GM19099 (cell line): Measurements from ENCODE around the gene STAG2.

Experiments
- POLR2A ChIP-seq: IDR thresholded peaks from 3 replicates; pipeline ENCODE4 v1.6.1; 2011; ENCODE audit warnings: low read depth; ENCODE audit not compliant: insufficient read length; ENCODE audit errors: extremely low read depth

Gene STAG2

GRCh38 chrX:123993904-123994635 lies 32.6 kb downstream of the STAG2 start:
- TF ChIP-seq POLR2A: no peak

GRCh38 chrX:123994730-123995129 lies 33.2 kb downstream of the STAG2 start:
- TF ChIP-seq POLR2A: no peak

GRCh38 chrX:124001581-124001980 lies 40.1 kb downstream of the STAG2 start:
- no peak for TF ChIP-seq POLR2A

GRCh38 chrX:124005228-124005627 lies 43.7 kb downstream of the STAG2 start:
- TF ChIP-seq POLR2A: no peak

DNA sequence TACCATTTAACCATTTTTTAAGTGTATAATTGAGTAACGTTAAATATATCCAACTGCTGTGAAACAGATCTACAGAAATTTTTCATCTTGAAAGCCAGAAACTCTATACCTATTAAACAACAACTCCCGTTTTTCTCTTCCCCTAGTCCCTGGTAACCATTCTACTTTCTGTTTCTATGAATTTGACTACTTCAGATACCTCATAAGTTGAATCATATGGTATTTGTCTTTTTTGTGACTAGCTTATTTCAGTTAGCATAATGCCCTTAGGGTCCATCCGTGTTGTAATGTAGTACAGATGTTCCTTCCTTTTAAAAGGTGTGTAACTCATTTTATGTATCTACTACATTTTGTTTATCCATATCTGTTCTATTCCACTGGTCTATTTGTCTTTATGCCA lies 48.7 kb downstream of the STAG2 start:
- TF ChIP-seq POLR2A: no peak

GRCh38 chrX:124010566-124010965 lies 49.1 kb downstream of the STAG2 start:
- TF ChIP-seq POLR2A: no peak

GRCh38 chrX:124015721-124016120 lies 54.2 kb downstream of the STAG2 start:
- no peak for TF ChIP-seq POLR2A

GRCh38 chrX:124016825-124017224 lies 55.3 kb downstream of the STAG2 start:
- no peak for TF ChIP-seq POLR2A

- no peak for TF ChIP-seq POLR2A
Measured at GRCh38 chrX:124018023-124018422, 56.5 kb downstream of the STAG2 start.

- no peak for TF ChIP-seq POLR2A
Measured at GRCh38 chrX:124023838-124024238, 62.3 kb downstream of the STAG2 start.

GRCh38 chrX:124026529-124026928 lies 65.0 kb downstream of the STAG2 start:
- TF ChIP-seq POLR2A: no peak

DNA sequence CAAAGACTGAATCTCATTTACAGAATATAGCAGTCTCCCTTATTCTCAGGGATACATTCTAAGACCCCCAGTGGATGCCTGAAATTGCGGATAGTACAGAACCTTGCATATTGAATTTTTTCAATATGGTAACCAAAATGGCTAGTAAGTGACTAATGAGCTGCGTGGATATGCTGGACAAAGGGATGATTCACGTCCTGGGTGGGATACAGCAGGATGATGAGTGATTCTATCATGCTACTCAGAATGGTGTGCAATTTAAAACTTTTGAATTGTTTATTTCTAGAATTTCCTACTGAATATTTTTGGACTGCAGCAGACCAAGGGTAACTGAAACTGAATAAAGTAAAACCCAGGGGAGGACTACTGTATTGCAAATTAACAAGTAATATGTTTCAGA lies 66.7 kb downstream of the STAG2 start:
- no peak for TF ChIP-seq POLR2A

GRCh38 chrX:124030520-124030919 lies 69.0 kb downstream of the STAG2 start:
- TF ChIP-seq POLR2A: no peak

DNA sequence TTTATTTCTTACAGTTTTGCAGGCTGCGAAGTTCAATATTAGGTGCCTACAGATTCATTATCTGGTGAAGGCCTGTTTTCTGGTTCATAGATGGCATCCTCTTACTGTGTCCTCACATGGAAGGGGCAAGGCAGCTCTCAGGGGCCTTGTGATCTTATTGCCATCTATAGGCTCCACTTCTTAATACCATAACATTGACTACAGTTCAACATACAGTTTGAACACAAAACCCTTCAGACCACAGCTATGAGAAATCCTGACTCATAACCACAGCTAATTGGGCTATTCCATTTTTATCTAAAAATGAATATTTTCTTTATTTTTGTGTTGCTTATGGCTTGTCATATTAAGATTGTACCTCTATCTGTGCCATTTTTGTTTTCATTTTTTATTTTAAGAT lies 72.3 kb downstream of the STAG2 start:
- TF ChIP-seq POLR2A: no peak

DNA sequence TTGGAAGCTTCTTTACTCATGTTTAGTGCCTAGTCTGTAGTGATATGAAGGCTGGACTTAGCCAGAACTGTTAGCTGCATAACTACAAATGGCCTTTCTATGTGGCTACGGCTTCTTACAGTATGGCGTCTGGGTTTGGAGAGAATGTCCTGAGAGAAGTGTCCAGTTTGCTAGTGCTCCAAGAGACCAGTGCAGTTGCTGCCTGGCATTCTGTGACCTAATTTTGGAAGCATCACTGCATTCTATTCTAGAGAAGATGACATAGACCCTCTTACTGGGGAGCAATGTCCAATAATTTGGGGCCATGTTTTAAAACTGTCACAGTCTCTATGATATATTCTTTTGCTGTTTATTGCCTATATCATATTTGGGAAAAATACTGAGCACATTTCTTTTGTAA lies 74.2 kb downstream of the STAG2 start:
- TF ChIP-seq POLR2A: no peak

DNA sequence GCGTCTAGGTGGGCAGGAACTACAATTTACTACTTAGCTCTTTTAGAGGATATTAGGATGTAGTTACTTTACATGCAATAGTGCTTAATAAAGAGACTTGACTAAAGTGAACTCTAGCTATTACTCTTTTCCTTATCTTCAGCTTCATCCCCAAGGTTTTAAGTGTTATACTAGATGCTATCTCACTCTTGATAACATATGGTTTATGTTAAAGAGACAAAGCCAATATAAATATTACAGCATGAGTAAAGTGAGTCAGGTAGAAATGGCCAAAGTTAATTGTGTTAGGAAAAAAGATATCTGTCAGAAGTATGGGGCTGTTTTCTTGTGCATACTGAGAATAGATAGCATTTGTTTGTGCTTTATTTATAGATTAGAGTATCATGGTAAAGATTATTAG lies 80.5 kb downstream of the STAG2 start:
- TF ChIP-seq POLR2A: no peak

DNA sequence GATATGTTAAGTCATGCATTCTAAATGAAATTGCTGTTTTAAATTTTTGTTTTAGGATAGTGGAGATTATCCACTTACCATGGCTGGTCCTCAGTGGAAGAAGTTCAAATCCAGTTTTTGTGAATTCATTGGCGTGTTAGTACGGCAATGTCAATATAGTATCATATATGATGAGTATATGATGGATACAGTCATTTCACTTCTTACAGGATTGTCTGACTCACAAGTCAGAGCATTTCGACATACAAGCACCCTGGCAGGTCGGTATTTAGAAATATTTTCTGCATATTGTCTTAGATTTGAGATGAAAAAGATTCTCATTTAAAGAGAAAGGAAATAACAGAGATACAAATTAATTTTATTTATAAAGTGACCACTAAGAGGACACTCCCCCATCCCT lies 83.6 kb downstream of the STAG2 start:
- no peak for TF ChIP-seq POLR2A

- TF ChIP-seq POLR2A: no peak
Measured at GRCh38 chrX:124085063-124085462, 123.6 kb downstream of the STAG2 start.

DNA sequence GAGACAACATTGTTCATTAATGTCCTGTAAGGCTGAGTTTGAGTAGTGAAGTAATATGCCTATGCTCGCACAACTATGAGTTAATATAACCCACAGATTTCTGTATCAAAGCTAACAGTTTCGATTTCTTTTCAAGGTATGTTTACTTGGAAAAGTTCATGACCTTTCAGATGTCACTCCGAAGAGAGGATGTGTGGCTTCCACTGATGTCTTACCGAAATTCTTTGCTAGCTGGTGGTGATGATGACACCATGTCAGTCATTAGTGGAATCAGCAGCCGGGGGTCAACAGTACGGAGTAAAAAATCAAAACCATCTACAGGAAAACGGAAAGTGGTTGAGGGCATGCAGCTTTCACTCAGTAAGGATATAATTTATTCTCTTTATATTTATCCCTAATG lies 124.9 kb downstream of the STAG2 start:
- no peak for TF ChIP-seq POLR2A
